ENCODE data around the gene KLRF2.

The KLRF2 gene

GRCh38 chr12:9851050-9851449, 30.2 kb upstream of the KLRF2 start:
- WGBS (ENCODE audit: extremely low coverage, insufficient coverage, insufficient read length), result no CpG with 5 or more reads among the region's 5 CpGs

GRCh38 chr12:9851927-9852326, 29.4 kb upstream of the KLRF2 start:
- no peak overlapping the region for H3K4me2 ChIP-seq (ENCODE audit: low read length)
- H3K4me1 ChIP-seq (ENCODE audit: control insufficient read depth in 1 of 2, insufficient read depth in 2 of 2, low read length in 2 of 2), result no peaks in the 10 kb centered on the region
- no peak overlapping the region for H4K8ac ChIP-seq (ENCODE audit: low read depth, low read length)
- WGBS (ENCODE audit: extremely low coverage, insufficient coverage, insufficient read length), result no CpG with 5 or more reads among the region's 2 CpGs
- no peak overlapping the region for H2AK5ac ChIP-seq (ENCODE audit: low read length)
- no peak overlapping the region for H3K4me3 ChIP-seq (ENCODE audit: low read depth, low read length)
- H2BK5ac ChIP-seq (ENCODE audit: low read depth, low read length, poor library complexity), result no peak overlapping the region
- no peak overlapping the region for H3K18ac ChIP-seq (ENCODE audit: low read length)
- H3K79me1 ChIP-seq (ENCODE audit: low read length), result no peaks in the 10 kb centered on the region
- no peak overlapping the region for H3K4ac ChIP-seq (ENCODE audit: low read depth, low read length)
- H4K12ac ChIP-seq (ENCODE audit: low read depth, low read length), result no peak overlapping the region
- no peaks in the 10 kb centered on the region for H3K79me2 ChIP-seq (ENCODE audit: control insufficient read depth, insufficient read depth, low read length, poor library complexity)
- no peak overlapping the region for H2AFZ ChIP-seq (ENCODE audit: insufficient read depth, low read length, poor library complexity)
- no peak overlapping the region for H2BK12ac ChIP-seq (ENCODE audit: low read length)
- no peak overlapping the region for H3K14ac ChIP-seq (ENCODE audit: low read length)
- no peak overlapping the region for H3K9ac ChIP-seq (ENCODE audit: low read length)
- no peaks in the 10 kb centered on the region for H3K9me3 ChIP-seq (ENCODE audit: insufficient read depth, low read depth, low read length)
- H3K27ac ChIP-seq (ENCODE audit: low read depth, low read length), result no peak overlapping the region
- H3K23ac ChIP-seq (ENCODE audit: low read length), result no peak overlapping the region
- DNase-seq, result no peak
- H2BK120ac ChIP-seq (ENCODE audit: insufficient read depth, low read length, poor library complexity), result no peak overlapping the region
- no peaks in the 10 kb centered on the region for H3K27me3 ChIP-seq (ENCODE audit: insufficient read depth, low read length)
- H3K36me3 ChIP-seq (ENCODE audit: control insufficient read depth in 1 of 2, insufficient read depth in 2 of 2, low read length in 2 of 2), result no peaks in the 10 kb centered on the region
- H4K91ac ChIP-seq (ENCODE audit: low read depth, low read length), result no peak overlapping the region

More at GRCh38 chr12:9851050-9851449, 30.2 kb upstream of the KLRF2 start:
- Histone ChIP-seq H3K18ac (ENCODE audit: low read length) (no peak overlapping the region), H2AFZ (ENCODE audit: insufficient read depth, low read length, poor library complexity) (no peak overlapping the region), H4K12ac (ENCODE audit: low read depth, low read length) (no peak overlapping the region), H3K14ac (ENCODE audit: low read length) (no peak overlapping the region), H3K79me1 (ENCODE audit: low read length) (no peaks in the 10 kb centered on the region), H3K4me2 (ENCODE audit: low read length) (no peak overlapping the region), H3K79me2 (ENCODE audit: control insufficient read depth, insufficient read depth, low read length, poor library complexity) (no peaks in the 10 kb centered on the region), H3K9ac (ENCODE audit: low read length) (no peak overlapping the region), H4K8ac (ENCODE audit: low read depth, low read length) (no peak overlapping the region), H3K4me3 (ENCODE audit: low read depth, low read length) (no peak overlapping the region), H3K36me3 (ENCODE audit: control insufficient read depth in 1 of 2, insufficient read depth in 2 of 2, low read length in 2 of 2) (no peaks in the 10 kb centered on the region), H2BK5ac (ENCODE audit: low read depth, low read length, poor library complexity) (no peak overlapping the region), H2BK12ac (ENCODE audit: low read length) (no peak overlapping the region), H4K91ac (ENCODE audit: low read depth, low read length) (no peak overlapping the region), H3K4ac (ENCODE audit: low read depth, low read length) (no peak overlapping the region), H3K27me3 (ENCODE audit: insufficient read depth, low read length) (no peaks in the 10 kb centered on the region), H2AK5ac (ENCODE audit: low read length) (no peak overlapping the region), H3K4me1 (ENCODE audit: control insufficient read depth in 1 of 2, insufficient read depth in 2 of 2, low read length in 2 of 2) (no peaks in the 10 kb centered on the region), H3K23ac (ENCODE audit: low read length) (no peak overlapping the region), H3K27ac (ENCODE audit: low read depth, low read length) (no peak overlapping the region), H2BK120ac (ENCODE audit: insufficient read depth, low read length, poor library complexity) (no peak overlapping the region), H3K9me3 (ENCODE audit: insufficient read depth, low read depth, low read length) (no peaks in the 10 kb centered on the region)
- no peak for DNase-seq

- Histone ChIP-seq H3K4me3 (ENCODE audit: low read depth, low read length) (no peak overlapping the region), H3K27ac (ENCODE audit: low read depth, low read length) (no peak overlapping the region), H3K23ac (ENCODE audit: low read length) (no peak overlapping the region), H2BK120ac (ENCODE audit: insufficient read depth, low read length, poor library complexity) (no peak overlapping the region), H3K79me2 (ENCODE audit: control insufficient read depth, insufficient read depth, low read length, poor library complexity) (no peaks in the 10 kb centered on the region), H4K12ac (ENCODE audit: low read depth, low read length) (no peak overlapping the region), H2AFZ (ENCODE audit: insufficient read depth, low read length, poor library complexity) (no peak overlapping the region), H3K9ac (ENCODE audit: low read length) (no peak overlapping the region), H2BK12ac (ENCODE audit: low read length) (no peak overlapping the region), H3K14ac (ENCODE audit: low read length) (no peak overlapping the region), H3K18ac (ENCODE audit: low read length) (no peak overlapping the region), H3K9me3 (ENCODE audit: insufficient read depth, low read depth, low read length) (no peaks in the 10 kb centered on the region), H2BK5ac (ENCODE audit: low read depth, low read length, poor library complexity) (no peak overlapping the region), H3K4me2 (ENCODE audit: low read length) (no peak overlapping the region), H3K27me3 (ENCODE audit: insufficient read depth, low read length) (no peaks in the 10 kb centered on the region), H2AK5ac (ENCODE audit: low read length) (no peak overlapping the region), H3K36me3 (ENCODE audit: control insufficient read depth in 1 of 2, insufficient read depth in 2 of 2, low read length in 2 of 2) (no peaks in the 10 kb centered on the region), H3K4ac (ENCODE audit: low read depth, low read length) (no peak overlapping the region), H4K91ac (ENCODE audit: low read depth, low read length) (no peak overlapping the region), H3K4me1 (ENCODE audit: control insufficient read depth in 1 of 2, insufficient read depth in 2 of 2, low read length in 2 of 2) (no peaks in the 10 kb centered on the region), H3K79me1 (ENCODE audit: low read length) (no peaks in the 10 kb centered on the region), H4K8ac (ENCODE audit: low read depth, low read length) (no peak overlapping the region)
- DNase-seq, result no peak
- no CpG with 5 or more reads among the region's 1 CpG for WGBS (ENCODE audit: extremely low coverage, insufficient coverage, insufficient read length)
These were observed 25.1 kb upstream of the KLRF2 start for GRCh38 chr12:9856151-9856550.

GRCh38 chr12:9856894-9857293, 24.4 kb upstream of the KLRF2 start:
- H3K4me3 ChIP-seq (ENCODE audit: low read depth, low read length), result no peak overlapping the region
- H3K4ac ChIP-seq (ENCODE audit: low read depth, low read length), result no peak overlapping the region
- no peak overlapping the region for H3K4me2 ChIP-seq (ENCODE audit: low read length)
- no peak overlapping the region for H2BK12ac ChIP-seq (ENCODE audit: low read length)
- H3K36me3 ChIP-seq (ENCODE audit: control insufficient read depth in 1 of 2, insufficient read depth in 2 of 2, low read length in 2 of 2), result no peaks in the 10 kb centered on the region
- H2BK120ac ChIP-seq (ENCODE audit: insufficient read depth, low read length, poor library complexity), result no peak overlapping the region
- no peak overlapping the region for H4K91ac ChIP-seq (ENCODE audit: low read depth, low read length)
- no peak overlapping the region for H3K14ac ChIP-seq (ENCODE audit: low read length)
- H3K27ac ChIP-seq (ENCODE audit: low read depth, low read length), result no peak overlapping the region
- H3K4me1 ChIP-seq (ENCODE audit: control insufficient read depth in 1 of 2, insufficient read depth in 2 of 2, low read length in 2 of 2), result no peaks in the 10 kb centered on the region
- H3K79me1 ChIP-seq (ENCODE audit: low read length), result no peaks in the 10 kb centered on the region
- no peaks in the 10 kb centered on the region for H3K9me3 ChIP-seq (ENCODE audit: insufficient read depth, low read depth, low read length)
- no peak for DNase-seq
- H2AFZ ChIP-seq (ENCODE audit: insufficient read depth, low read length, poor library complexity), result no peak overlapping the region
- no peaks in the 10 kb centered on the region for H3K27me3 ChIP-seq (ENCODE audit: insufficient read depth, low read length)
- no peaks in the 10 kb centered on the region for H3K79me2 ChIP-seq (ENCODE audit: control insufficient read depth, insufficient read depth, low read length, poor library complexity)
- no peak overlapping the region for H3K9ac ChIP-seq (ENCODE audit: low read length)
- H4K12ac ChIP-seq (ENCODE audit: low read depth, low read length), result no peak overlapping the region
- no CpG with 5 or more reads among the region's 3 CpGs for WGBS (ENCODE audit: extremely low coverage, insufficient coverage, insufficient read length)
- H3K18ac ChIP-seq (ENCODE audit: low read length), result no peak overlapping the region
- no peak overlapping the region for H3K23ac ChIP-seq (ENCODE audit: low read length)
- H4K8ac ChIP-seq (ENCODE audit: low read depth, low read length), result no peak overlapping the region
- H2BK5ac ChIP-seq (ENCODE audit: low read depth, low read length, poor library complexity), result no peak overlapping the region
- H2AK5ac ChIP-seq (ENCODE audit: low read length), result no peak overlapping the region

Measured in trophoblast cell (in vitro differentiated cells and primary cell).